IMR-90 (cell line): ENCODE data around the gene ITIH2.
"Not testable (repeated sequence)": the region's sequence is repeated elsewhere in the genome, so short reads cannot be mapped to it uniquely, and the experiment has no call there.

Source experiments
- CTCF ChIP-seq: conservative IDR thresholded peaks from 2 replicates; pipeline ENCODE4 v1.5.1; 2012; ENCODE audit warnings: mild to moderate bottlenecking, low read depth, low read length, improper control_type of control experiment
- RFX5 ChIP-seq: IDR thresholded peaks from 2 replicates; pipeline ENCODE4 v1.8.0; 2012; ENCODE audit warnings: low read depth, mild to moderate bottlenecking, low read length, moderate library complexity

- not testable (repeated sequence) for TF ChIP-seq CTCF, RFX5
Measured at GRCh38 chr10:7748637-7749036, 45.5 kb downstream of the ITIH2 start.
